ENCODE measurements around the gene LRRC73. TPM values are rescaled to one million over a fixed set of nuclear protein-coding genes. Genes with fewer than 3 reads are reported as not detected.

The LRRC73 gene
- total and polyA plus RNA-seq, 9 of the 15 experiments (the other 6 are each of a cell fraction or from before 2014, with no cell fraction given) = 0.07 to 0.55 (median 0.16) TPM; not detected in 3

GRCh38 chr6:43468240-43468639 lies 41.9 kb downstream of the LRRC73 start:
- intact Hi-C loops (cut with micrococcal nuclease) (no loop called here), in situ Hi-C loops (cut with MboI) (no loop called here)
- Histone ChIP-seq H4K20me1 (replicated peaks; ENCODE audit: control insufficient read depth, insufficient read depth, low read length) (no peaks in the 10 kb centered on the region), H3K27me3 (ENCODE audit: control insufficient read depth in 2 of 2, insufficient read depth in 2 of 2, low read length in 2 of 2) (peaks cover under 1 to 4% of the 10 kb centered on the region in 2 experiments; a peak in 2 of 5 replicates), H3K9me3 (replicated peaks; ENCODE audit: control insufficient read depth, insufficient read depth, low read depth, low read length) (no peaks in the 10 kb centered on the region), H3K79me2 (ENCODE audit: control insufficient read depth, insufficient read depth, low read length) (no peaks in the 10 kb centered on the region), H3K9ac (ENCODE audit: insufficient read depth in 1 of 2, low read depth in 2 of 2, low read length in 2 of 2) (peak overlapping the region in 1 of 2 experiments; percentile 31; a peak in 1 of 4 replicates), H2AFZ (ENCODE audit: low read depth, low read length) (peak overlapping the region; percentile 37; the same call in 1 of the 2 replicates), H3K9me1 (ENCODE audit: control insufficient read depth, insufficient read depth, low read length) (no peaks in the 10 kb centered on the region), H3K27ac (ENCODE audit: extremely low read depth, low read depth, low read length) (no peak overlapping the region), H3K4me3 (no peak overlapping the region), H3K4me2 (ENCODE audit: insufficient read depth, low read length) (no peak overlapping the region), H3K4me1 (replicated peaks in 1 of 2; ENCODE audit: control insufficient read depth in 2 of 2, insufficient read depth in 2 of 2, low read length in 2 of 2) (no peaks in the 10 kb centered on the region; a peak in 2 of 5 replicates), H3K36me3 (ENCODE audit: control insufficient read depth, insufficient read depth, low read length) (no peaks in the 10 kb centered on the region)
- ChIA-PET POLR2A (interaction anchor here (1.6 kb wide), 1 partner anchor 10 kb away, joined by 5 read pairs; the partner anchor contains the start of gene TJAP1), CTCF (ENCODE audit: low intra/inter-chr PET ratio) (no interaction called here)
- no peak for DNase-seq (ENCODE audit: extremely low read depth in 1 of 4, low spot score in 3 of 4)
- 15% methylated on average over 4 of the region's 4 CpGs for WGBS (ENCODE audit: insufficient coverage, low coverage, missing lambda C conversion rate)
- TF ChIP-seq ZNF282 (CRISPR knock-in tag; IDR thresholded peaks at IDR 0.05) (no peak), ZNF408 (CRISPR knock-in tag; IDR thresholded peaks at IDR 0.05; ENCODE audit: low read depth) (no peak), SIX5 (IDR thresholded peaks at IDR 0.05; ENCODE audit: borderline replicate concordance in 1 of 2, insufficient read depth in 1 of 2, low read depth in 1 of 2, low read length in 2 of 2) (no peak), ZNF785 (CRISPR knock-in tag; IDR thresholded peaks at IDR 0.05) (no peak)
- no TSS peak for BruUV-seq (replicated peaks)
- FAIRE-seq = peak; percentile 42
- peak; percentile 30 for ATAC-seq

GRCh38 chr6:43467752-43468151 lies 42.4 kb downstream of the LRRC73 start:
- H3K4me2 ChIP-seq (ENCODE audit: insufficient read depth, low read length) = no peak overlapping the region
- H3K4me1 ChIP-seq (replicated peaks in 1 of 2; ENCODE audit: control insufficient read depth in 2 of 2, insufficient read depth in 2 of 2, low read length in 2 of 2) = no peaks in the 10 kb centered on the region; a peak in 2 of 5 replicates
- ChIA-PET POLR2A (interaction anchor here (1.6 kb wide), 1 partner anchor 10 kb away, joined by 5 read pairs; the partner anchor contains the start of gene TJAP1), CTCF (ENCODE audit: low intra/inter-chr PET ratio) (no interaction called here)
- WGBS (ENCODE audit: insufficient coverage, low coverage, missing lambda C conversion rate) = 8% methylated on average over 4 of the region's 4 CpGs
- no peaks in the 10 kb centered on the region for H3K79me2 ChIP-seq (ENCODE audit: control insufficient read depth, insufficient read depth, low read length)
- H3K4me3 ChIP-seq = no peak overlapping the region
- no TSS peak for BruUV-seq (replicated peaks)
- ATAC-seq (no peak; the same call in 1 of the 3 replicates), DNase-seq (ENCODE audit: extremely low read depth in 1 of 4, low spot score in 3 of 4) (no peak), FAIRE-seq (no peak)
- H2AFZ ChIP-seq (ENCODE audit: low read depth, low read length) = peak overlapping the region; percentile 37; the same call in 1 of the 2 replicates
- in situ Hi-C loops (cut with MboI) = no loop called here
- peaks cover 4 to 5% of the 10 kb centered on the region in 2 experiments; a peak in 2 of 5 replicates for H3K27me3 ChIP-seq (ENCODE audit: control insufficient read depth in 2 of 2, insufficient read depth in 2 of 2, low read length in 2 of 2)
- no peaks in the 10 kb centered on the region for H3K9me3 ChIP-seq (replicated peaks; ENCODE audit: control insufficient read depth, insufficient read depth, low read depth, low read length)
- no peaks in the 10 kb centered on the region for H3K36me3 ChIP-seq (ENCODE audit: control insufficient read depth, insufficient read depth, low read length)
- TF ChIP-seq SRSF7 (optimal IDR thresholded peaks at IDR 0.05; ENCODE audit: low read depth, low read length) (no peak), NCOA6 (IDR thresholded peaks at IDR 0.05) (no peak), MCM7 (IDR thresholded peaks at IDR 0.05) (no peak), FOSL1 (tag; conservative IDR thresholded peaks at IDR 0.05) (no peak), FOXA1 (IDR thresholded peaks at IDR 0.05; ENCODE audit: borderline replicate concordance) (no peak)
- TF ChIP-seq, protein P1, sequence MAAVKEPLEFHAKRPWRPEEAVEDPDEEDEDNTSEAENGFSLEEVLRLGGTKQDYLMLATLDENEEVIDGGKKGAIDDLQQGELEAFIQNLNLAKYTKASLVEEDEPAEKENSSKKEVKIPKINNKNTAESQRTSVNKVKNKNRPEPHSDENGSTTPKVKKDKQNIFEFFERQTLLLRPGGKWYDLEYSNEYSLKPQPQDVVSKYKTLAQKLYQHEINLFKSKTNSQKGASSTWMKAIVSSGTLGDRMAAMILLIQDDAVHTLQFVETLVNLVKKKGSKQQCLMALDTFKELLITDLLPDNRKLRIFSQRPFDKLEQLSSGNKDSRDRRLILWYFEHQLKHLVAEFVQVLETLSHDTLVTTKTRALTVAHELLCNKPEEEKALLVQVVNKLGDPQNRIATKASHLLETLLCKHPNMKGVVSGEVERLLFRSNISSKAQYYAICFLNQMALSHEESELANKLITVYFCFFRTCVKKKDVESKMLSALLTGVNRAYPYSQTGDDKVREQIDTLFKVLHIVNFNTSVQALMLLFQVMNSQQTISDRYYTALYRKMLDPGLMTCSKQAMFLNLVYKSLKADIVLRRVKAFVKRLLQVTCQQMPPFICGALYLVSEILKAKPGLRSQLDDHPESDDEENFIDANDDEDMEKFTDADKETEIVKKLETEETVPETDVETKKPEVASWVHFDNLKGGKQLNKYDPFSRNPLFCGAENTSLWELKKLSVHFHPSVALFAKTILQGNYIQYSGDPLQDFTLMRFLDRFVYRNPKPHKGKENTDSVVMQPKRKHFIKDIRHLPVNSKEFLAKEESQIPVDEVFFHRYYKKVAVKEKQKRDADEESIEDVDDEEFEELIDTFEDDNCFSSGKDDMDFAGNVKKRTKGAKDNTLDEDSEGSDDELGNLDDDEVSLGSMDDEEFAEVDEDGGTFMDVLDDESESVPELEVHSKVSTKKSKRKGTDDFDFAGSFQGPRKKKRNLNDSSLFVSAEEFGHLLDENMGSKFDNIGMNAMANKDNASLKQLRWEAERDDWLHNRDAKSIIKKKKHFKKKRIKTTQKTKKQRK (IDR thresholded peaks at IDR 0.05; ENCODE audit: borderline replicate concordance, low read depth, low read length) = no peak
- H3K27ac ChIP-seq (ENCODE audit: extremely low read depth, low read depth, low read length) = no peak overlapping the region
- H4K20me1 ChIP-seq (replicated peaks; ENCODE audit: control insufficient read depth, insufficient read depth, low read length) = no peaks in the 10 kb centered on the region
- intact Hi-C loops (cut with micrococcal nuclease) = no loop called here
- H3K9me1 ChIP-seq (ENCODE audit: control insufficient read depth, insufficient read depth, low read length) = no peaks in the 10 kb centered on the region
- H3K9ac ChIP-seq (ENCODE audit: insufficient read depth in 1 of 2, low read depth in 2 of 2, low read length in 2 of 2) = peak overlapping the region in 1 of 2 experiments; percentile 29; a peak in 1 of 4 replicates

Measured in K562 (cell line).